H1 (cell line): Measurements from ENCODE around the gene KCNQ1. TPM values are rescaled to one million over a fixed set of nuclear protein-coding genes. Genes with fewer than 3 reads are reported as not detected.

Source experiments
- CTCF ChIA-PET: fragments of 300-600 bp; sonication (Branson Sonifier 250); formaldehyde crosslinking; loops from one replicate; lab custom pipeline; 2021; ENCODE audit not compliant: partially characterized antibody; lab: Charles Lee
- POLR2A ChIA-PET: fragments of 300-600 bp; sonication (Branson Sonifier 250); formaldehyde crosslinking; loops from one replicate; lab custom pipeline; 2021; ENCODE audit warnings: inconsistent platforms; ENCODE audit not compliant: partially characterized antibody; lab: Charles Lee
- DNase-seq, 2 experiments: peaks; one replicate each; pipeline versions ENCODE4 v3.0.0 to v3.0.0-alpha.2; 2010 to 2022; ENCODE audit warnings: low spot score in 2 of 2, low read depth in 1 of 2, mixed read lengths in 1 of 2
- FAIRE-seq: peaks from 2 replicates; lab custom pipeline; 2011; peaks lifted over from hg19 to GRCh38; lab: Jason Lieb, UNC
- H2AFZ ChIP-seq: 2 replicates; pipeline ENCODE4 v1.8.1; 2012; ENCODE audit warnings: low read length, inconsistent platforms
- H2AK5ac ChIP-seq: 2 replicates; pipeline ENCODE4 v1.6.1; 2013; ENCODE audit warnings: low read depth, low read length
- H2BK120ac ChIP-seq: replicated peaks from 2 replicates; pipeline ENCODE3; 2013; ENCODE audit warnings: low read depth, low read length, inconsistent platforms
- H2BK12ac ChIP-seq: 2 replicates; pipeline ENCODE4 v1.6.1; 2013; ENCODE audit warnings: low read depth, low read length
- H2BK15ac ChIP-seq: 2 replicates; pipeline ENCODE4 v1.6.1; 2013; ENCODE audit warnings: low read length
- H2BK20ac ChIP-seq: 2 replicates; pipeline ENCODE4 v1.6.1; 2013; ENCODE audit warnings: low read length
- H2BK5ac ChIP-seq: 2 replicates; pipeline ENCODE4 v1.6.1; 2013; ENCODE audit warnings: low read depth, low read length
- H3K14ac ChIP-seq: 2 replicates; pipeline ENCODE4 v1.6.1; 2013; ENCODE audit warnings: inconsistent platforms; ENCODE audit not compliant: insufficient read length
- H3K18ac ChIP-seq: 2 replicates; pipeline ENCODE4 v1.6.1; 2013; ENCODE audit warnings: low read length; ENCODE audit errors: extremely low read depth
- H3K23ac ChIP-seq: 2 replicates; pipeline ENCODE4 v1.6.1; 2013; ENCODE audit warnings: inconsistent platforms; ENCODE audit not compliant: insufficient read length
- H3K23me2 ChIP-seq: 2 replicates; pipeline ENCODE4 v1.6.1; 2013; ENCODE audit warnings: low read depth, low read length
- H3K27ac ChIP-seq: 2 replicates; pipeline ENCODE4 v1.6.1; 2011; ENCODE audit warnings: low read depth, low read length, inconsistent platforms
- H3K27me3 ChIP-seq, 4 experiments: replicated peaks in 1 of 4; 1 replicate in 1 of 4; 2 replicates in 3 of 4; pipeline versions ENCODE4 v1.6.1 to v1.8.1; 2011 to 2013; ENCODE audit warnings: low read length in 3 of 4, mild to moderate bottlenecking in 3 of 4, inconsistent platforms in 2 of 4, mixed read lengths in 2 of 4, moderate library complexity in 1 of 4; ENCODE audit not compliant: control insufficient read depth in 3 of 4, insufficient read depth in 3 of 4; ENCODE audit errors: extremely low read depth in 1 of 4
- H3K36me3 ChIP-seq, 4 experiments: 2 replicates each; pipeline versions ENCODE4 v1.6.1 to v1.8.1; 2011 to 2013; ENCODE audit warnings: mild to moderate bottlenecking in 4 of 4, low read length in 3 of 4, moderate library complexity in 2 of 4, control low read depth in 1 of 4, inconsistent platforms in 1 of 4; ENCODE audit not compliant: insufficient read depth in 4 of 4, control insufficient read depth in 2 of 4
- H3K4ac ChIP-seq: replicated peaks from 2 replicates; pipeline ENCODE3; 2013; ENCODE audit warnings: low read length, low read depth, mixed read lengths, inconsistent platforms; ENCODE audit not compliant: insufficient read length
- H3K4me1 ChIP-seq, 4 experiments: replicated peaks in 1 of 4; 1 replicate in 1 of 4; 2 replicates in 3 of 4; pipeline versions ENCODE4 v1.6.1 to v1.8.1; 2011 to 2013; ENCODE audit warnings: low read length in 3 of 4, inconsistent platforms in 2 of 4, mixed read lengths in 1 of 4; ENCODE audit not compliant: insufficient read depth in 4 of 4, control insufficient read depth in 3 of 4
- H3K4me2 ChIP-seq, 2 experiments: 2 replicates each; pipeline versions ENCODE4 v1.6.1 to v1.8.1; 2011 to 2013; ENCODE audit warnings: low read depth in 2 of 2, low read length in 2 of 2, control low read depth in 1 of 2, inconsistent platforms in 1 of 2, mild to moderate bottlenecking in 1 of 2; ENCODE audit not compliant: insufficient read depth in 1 of 2
- H3K4me3 ChIP-seq, 4 experiments: fragments of 200-600, 300-600 bp in 1 of 4; sonication (generic), shearing (Covaris generic), sonication (Bioruptor Twin) in 1 of 4; 2 replicates each; pipeline versions ENCODE4 v1.5.1 to v1.8.1; 2011 to 2016; ENCODE audit warnings: low read length in 4 of 4, low read depth in 3 of 4, control low read depth in 2 of 4, inconsistent platforms in 2 of 4, mild to moderate bottlenecking in 2 of 4, mixed read lengths in 1 of 4, moderate library complexity in 1 of 4; ENCODE audit not compliant: insufficient read depth in 2 of 4; ENCODE audit errors: extremely low read depth in 1 of 4
- H3K56ac ChIP-seq: replicated peaks from 2 replicates; pipeline ENCODE3; 2013; ENCODE audit warnings: low read depth, mild to moderate bottlenecking, mixed read lengths, low read length, inconsistent platforms; ENCODE audit not compliant: insufficient read length
- H3K79me1 ChIP-seq: 2 replicates; pipeline ENCODE4 v1.6.1; 2013; ENCODE audit warnings: low read depth, low read length, control low read depth
- H3K79me2 ChIP-seq, 2 experiments: 2 replicates each; pipeline versions ENCODE4 v1.6.1 to v1.8.1; 2012 to 2013; ENCODE audit warnings: low read length in 2 of 2, mild to moderate bottlenecking in 2 of 2, inconsistent platforms in 1 of 2; ENCODE audit not compliant: insufficient read depth in 2 of 2, control insufficient read depth in 1 of 2
- H3K9ac ChIP-seq, 4 experiments: replicated peaks in 1 of 4; 1 replicate in 1 of 4; 2 replicates in 3 of 4; pipeline versions ENCODE4 v1.6.1 to v1.8.1; 2011 to 2013; ENCODE audit warnings: low read depth in 3 of 4, low read length in 3 of 4, control low read depth in 2 of 4, mild to moderate bottlenecking in 2 of 4, moderate library complexity in 2 of 4, inconsistent platforms in 1 of 4; ENCODE audit errors: extremely low read depth in 1 of 4
- H3K9me3 ChIP-seq, 2 experiments: 2 replicates each; pipeline versions ENCODE4 v1.6.1 to v1.8.1; 2012 to 2013; ENCODE audit warnings: mild to moderate bottlenecking in 2 of 2, moderate library complexity in 2 of 2, control low read depth in 1 of 2, inconsistent platforms in 1 of 2, low read depth in 1 of 2, low read length in 1 of 2, mixed read lengths in 1 of 2; ENCODE audit not compliant: insufficient read depth in 2 of 2
- H4K20me1 ChIP-seq, 2 experiments: replicated peaks in 1 of 2; 2 replicates each; pipeline versions ENCODE3 to v1.8.1; 2011 to 2013; ENCODE audit warnings: inconsistent platforms in 2 of 2, low read length in 2 of 2, mild to moderate bottlenecking in 1 of 2; ENCODE audit not compliant: insufficient read depth in 2 of 2, control insufficient read depth in 1 of 2
- H4K5ac ChIP-seq: 2 replicates; pipeline ENCODE4 v1.6.1; 2013; ENCODE audit warnings: low read length, low read depth, mixed read lengths, inconsistent platforms; ENCODE audit not compliant: insufficient read length
- H4K8ac ChIP-seq: 2 replicates; pipeline ENCODE4 v1.8.0; 2013; ENCODE audit warnings: mild to moderate bottlenecking, moderate library complexity, low read length, inconsistent platforms; ENCODE audit not compliant: insufficient read depth; ENCODE audit errors: extremely low read depth
- H4K91ac ChIP-seq: replicated peaks from 2 replicates; pipeline ENCODE3; 2013; ENCODE audit warnings: low read length, mixed read lengths, inconsistent platforms; ENCODE audit not compliant: insufficient read length
- RAD21 ChIP-seq, 2 experiments: IDR thresholded peaks in 1 of 2; conservative IDR thresholded peaks in 1 of 2; 2 replicates each; pipeline ENCODE4 v1.6.1; 2011; ENCODE audit warnings: low read depth in 2 of 2, low read length in 2 of 2, improper control_type of control experiment in 1 of 2, inconsistent platforms in 1 of 2, mild to moderate bottlenecking in 1 of 2, moderate library complexity in 1 of 2
- TAF7 ChIP-seq: optimal IDR thresholded peaks from 2 replicates; pipeline ENCODE3; 2011; ENCODE audit warnings: low read depth, mild to moderate bottlenecking, inconsistent platforms, low read length, moderate library complexity, borderline replicate concordance
- WGBS, 2 experiments: shearing (Covaris generic) in 1 of 2; methylation state at CpG; one replicate each; pipeline versions ENCODE4 v1.1.6 to v1.1.7; 2013 to 2015; ENCODE audit warnings: low lambda C conversion rate in 2 of 2, mixed read lengths in 2 of 2, inconsistent platforms in 1 of 2, low coverage in 1 of 2, missing lambda C conversion rate in 1 of 2; ENCODE audit not compliant: insufficient replicate concordance in 2 of 2, insufficient coverage in 1 of 2, insufficient read length in 1 of 2; ENCODE audit errors: extremely low coverage in 1 of 2, missing lambda C conversion rate in 1 of 2; 5-methylcytosine and 5-hydroxymethylcytosine counted together
- polyA plus RNA-seq, 7 experiments: library from polyadenylated mRNA; depleted of rRNA in 3 of 7; stranded (reverse) in 5 of 7; unstranded in 2 of 7; fragments of >200 nt in 5 of 7; fragments of 200-250 nt in 2 of 7; gene quantifications; 1 replicate in 5 of 7; 2 replicates in 1 of 7; 4 replicates in 1 of 7; pipeline versions ENCODE4 v1.2.1 to v1.2.3, GENCODE V29; 2011 to 2013; ENCODE audit warnings: missing spikeins in 2 of 7, mixed read lengths in 2 of 7
- total RNA-seq: library from RNA; stranded (reverse); fragmentation: NEBNext Ultra II Directional; extraction: Animal tissue kit (Norgen Biotek cat#: 25700); gene quantifications from 2 replicates; pipeline ENCODE4 v1.2.1, GENCODE V29; 2021

KCNQ1 gene
- total and polyA plus RNA-seq, 2 of the 8 experiments (the other 6 are each of a cell fraction or from before 2014, with no cell fraction given), result 1.9 to 2.0 TPM

DNA sequence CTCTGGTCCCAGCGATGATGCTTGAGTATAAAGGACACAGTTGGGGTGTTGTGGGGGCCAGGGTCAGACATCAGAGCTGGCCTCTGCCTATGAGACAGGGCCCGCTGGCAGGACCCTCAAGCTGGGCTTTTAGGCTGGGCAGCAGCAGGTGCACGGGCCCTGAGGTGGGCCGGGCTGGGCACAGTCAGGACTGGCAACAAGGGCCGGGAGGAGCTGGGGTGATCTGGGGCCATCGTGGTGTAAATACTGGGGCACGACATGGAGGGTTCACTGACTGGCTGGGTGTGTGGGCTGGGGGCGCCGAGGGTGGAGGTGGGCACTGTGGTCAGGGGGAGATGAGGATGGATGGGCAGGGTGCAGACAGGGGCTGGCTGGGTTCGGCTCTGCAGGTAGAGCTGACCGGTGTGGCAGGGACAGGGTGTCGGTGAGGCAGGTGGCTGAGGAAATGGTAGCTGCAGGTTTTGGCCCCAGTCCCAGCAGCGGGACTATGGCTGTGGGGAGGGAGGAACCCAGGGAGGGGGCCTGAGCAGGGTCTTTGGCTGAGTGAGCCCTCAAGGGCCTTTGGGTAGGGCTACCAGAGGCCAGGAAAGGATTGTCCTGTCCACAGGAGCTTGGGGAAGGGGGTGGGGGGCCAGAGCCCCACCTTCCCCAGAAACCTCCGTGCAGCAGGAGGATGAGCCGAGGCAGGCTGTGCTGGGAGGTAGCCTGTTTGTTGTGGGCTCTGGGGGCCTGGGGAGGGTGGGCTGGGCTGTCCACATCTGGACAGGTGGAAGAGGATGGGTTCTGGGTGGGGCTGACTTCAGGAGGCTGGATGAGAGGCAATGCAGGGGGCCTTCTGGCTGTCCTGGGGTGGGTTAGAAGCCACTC lies 81.4 kb downstream of the KCNQ1 start:
- POLR2A ChIA-PET, result interaction anchor here (0.7 kb wide), 1 partner anchor 48 kb away, joined by 3 read pairs; no protein-coding TSS in a partner anchor
- no peak for TF ChIP-seq TAF7
- no peak for TF ChIP-seq RAD21 (IDR thresholded peaks at IDR 0.05 in 1 of 2, conservative IDR thresholded peaks at IDR 0.05 in 1 of 2; ENCODE audit: low read depth in 2 of 2, low read length in 2 of 2)

More for the DNA sequence above, 81.4 kb downstream of the KCNQ1 start:
- Histone ChIP-seq H3K4me2 (no peak overlapping the region), H4K20me1 (peaks cover 0 to 3% of the 10 kb centered on the region in 2 experiments), H3K36me3 (no peaks in the 10 kb centered on the region), H3K56ac (no peak overlapping the region), H3K23me2 (no peaks in the 10 kb centered on the region), H2BK12ac (no peak overlapping the region), H3K27me3 (peaks cover 0 to 23% (median 4%) of the 10 kb centered on the region in 4 experiments; a peak in 4 of 7 replicates), H2BK120ac (no peak overlapping the region), H3K14ac (no peak overlapping the region), H2BK5ac (no peak overlapping the region), H3K79me2 (no peaks in the 10 kb centered on the region), H2AK5ac (no peak overlapping the region), H3K9ac (no peak overlapping the region), H3K23ac (no peak overlapping the region), H4K91ac (no peak overlapping the region), H3K4me3 (no peak overlapping the region), H3K18ac (no peak overlapping the region), H3K9me3 (no peaks in the 10 kb centered on the region), H3K27ac (no peak overlapping the region), H2BK20ac (no peak overlapping the region), H3K4me1 (peaks cover 0 to 2% (median 0%) of the 10 kb centered on the region in 4 experiments; a peak in 3 of 7 replicates), H3K4ac (no peak overlapping the region), H3K79me1 (no peaks in the 10 kb centered on the region), H2BK15ac (no peak overlapping the region), H4K5ac (no peak overlapping the region), H2AFZ (no peak overlapping the region), H4K8ac (no peak overlapping the region)
- CTCF ChIA-PET, result interaction anchor here (0.7 to 13.2 kb wide), 12 partner anchors 12 to 404 kb away, joined by 3 to 359 read pairs (median 5); no protein-coding TSS in a partner anchor
- WGBS, 2 experiments, result 90% methylated on average over 12 of the region's 15 CpGs; no CpG with 5 or more reads in 1 of the 2 experiments
- FAIRE-seq, result no peak
- no peak for DNase-seq
